PC-9 (cell line): ENCODE data around the gene FAM120C.

ENCODE experiments used
- CTCF ChIP-seq: fragments of 200-600 bp; sonication (generic); conservative IDR thresholded peaks from 2 replicates; pipeline ENCODE4 v1.6.1; 2017; ENCODE audit warnings: mixed run types, antibody characterized with exemption, mild to moderate bottlenecking, moderate library complexity
- EZH2 ChIP-seq: fragments of 200-600 bp; sonication (generic); IDR thresholded peaks from 2 replicates; pipeline ENCODE4 v1.8.0; 2017; ENCODE audit warnings: antibody characterized with exemption, low read depth

- TF ChIP-seq CTCF (no peak), EZH2 (no peak)
Observed at GRCh38 chrX:54049801-54050200, 133.3 kb downstream of the FAM120C start.
